ENCODE results near the gene KCNMA1.

DNA sequence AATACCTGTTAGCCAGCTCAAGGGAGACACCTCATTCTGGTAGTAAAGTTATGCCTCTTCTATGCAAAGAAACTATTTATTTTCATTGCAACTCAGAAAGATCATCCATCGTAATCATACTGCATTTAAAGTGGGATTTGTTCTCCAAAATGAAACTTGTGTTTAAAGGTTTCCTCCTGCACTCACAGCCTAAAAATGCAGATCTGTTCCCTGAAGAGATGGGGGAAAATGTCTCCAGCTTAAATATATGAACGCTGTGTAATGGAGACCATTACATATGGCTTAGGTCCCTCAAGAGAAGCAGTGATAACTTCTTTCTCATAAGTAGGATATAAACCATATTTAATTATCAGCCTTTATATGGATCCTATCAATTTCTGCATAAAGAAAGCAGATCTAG, 665.1 kb downstream of the KCNMA1 start:
- TF ChIP-seq, protein P1, sequence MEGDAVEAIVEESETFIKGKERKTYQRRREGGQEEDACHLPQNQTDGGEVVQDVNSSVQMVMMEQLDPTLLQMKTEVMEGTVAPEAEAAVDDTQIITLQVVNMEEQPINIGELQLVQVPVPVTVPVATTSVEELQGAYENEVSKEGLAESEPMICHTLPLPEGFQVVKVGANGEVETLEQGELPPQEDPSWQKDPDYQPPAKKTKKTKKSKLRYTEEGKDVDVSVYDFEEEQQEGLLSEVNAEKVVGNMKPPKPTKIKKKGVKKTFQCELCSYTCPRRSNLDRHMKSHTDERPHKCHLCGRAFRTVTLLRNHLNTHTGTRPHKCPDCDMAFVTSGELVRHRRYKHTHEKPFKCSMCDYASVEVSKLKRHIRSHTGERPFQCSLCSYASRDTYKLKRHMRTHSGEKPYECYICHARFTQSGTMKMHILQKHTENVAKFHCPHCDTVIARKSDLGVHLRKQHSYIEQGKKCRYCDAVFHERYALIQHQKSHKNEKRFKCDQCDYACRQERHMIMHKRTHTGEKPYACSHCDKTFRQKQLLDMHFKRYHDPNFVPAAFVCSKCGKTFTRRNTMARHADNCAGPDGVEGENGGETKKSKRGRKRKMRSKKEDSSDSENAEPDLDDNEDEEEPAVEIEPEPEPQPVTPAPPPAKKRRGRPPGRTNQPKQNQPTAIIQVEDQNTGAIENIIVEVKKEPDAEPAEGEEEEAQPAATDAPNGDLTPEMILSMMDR (IDR thresholded peaks at IDR 0.05) = no peak
- TF ChIP-seq ZFX (IDR thresholded peaks at IDR 0.05; ENCODE audit: borderline replicate concordance) = no peak

Data from 22Rv1 (cell line).